ENCODE data around the gene GJD3. TPM values are rescaled to one million over a fixed set of nuclear protein-coding genes. Genes with fewer than 3 reads are reported as not detected.
A peak's percentile ranks its signal among the peaks of the same experiment; 100 is the strongest.

GJD3 gene
- total and polyA plus RNA-seq, 9 of the 15 experiments (the other 6 are each of a cell fraction or from before 2014, with no cell fraction given) = 0.17 to 0.38 TPM; not detected in 7

DNA sequence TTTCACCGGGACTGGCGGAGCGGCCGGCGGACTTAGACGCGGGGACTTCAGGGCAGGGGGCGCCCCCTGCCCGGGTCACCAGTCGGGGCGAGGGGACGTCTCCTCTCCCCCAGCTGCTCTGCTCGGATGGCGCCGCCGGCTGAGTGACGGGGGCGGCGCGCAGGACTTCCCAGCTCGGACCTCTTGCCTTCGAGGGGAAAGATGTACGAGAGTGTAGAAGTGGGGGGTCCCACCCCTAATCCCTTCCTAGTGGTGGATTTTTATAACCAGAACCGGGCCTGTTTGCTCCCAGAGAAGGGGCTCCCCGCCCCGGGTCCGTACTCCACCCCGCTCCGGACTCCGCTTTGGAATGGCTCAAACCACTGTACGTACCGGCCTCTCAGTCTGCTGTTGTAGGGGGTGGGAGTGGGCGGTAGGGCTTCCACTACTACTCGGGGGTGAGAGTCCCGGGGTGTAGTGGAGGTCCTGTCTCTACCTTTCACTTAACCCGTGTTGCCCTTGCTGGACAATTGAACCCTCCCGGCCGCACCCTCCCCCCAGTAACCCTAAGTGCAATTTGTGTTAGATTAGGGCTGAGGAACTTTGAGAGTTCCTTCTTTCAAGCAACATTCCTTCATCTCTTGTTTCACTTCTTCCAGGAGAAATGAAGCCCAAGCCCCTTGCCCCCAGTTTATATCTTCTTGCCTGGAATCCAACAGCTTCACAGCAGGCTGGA, 21.9 kb downstream of the GJD3 start (continued):
- TF ChIP-seq, protein P1, sequence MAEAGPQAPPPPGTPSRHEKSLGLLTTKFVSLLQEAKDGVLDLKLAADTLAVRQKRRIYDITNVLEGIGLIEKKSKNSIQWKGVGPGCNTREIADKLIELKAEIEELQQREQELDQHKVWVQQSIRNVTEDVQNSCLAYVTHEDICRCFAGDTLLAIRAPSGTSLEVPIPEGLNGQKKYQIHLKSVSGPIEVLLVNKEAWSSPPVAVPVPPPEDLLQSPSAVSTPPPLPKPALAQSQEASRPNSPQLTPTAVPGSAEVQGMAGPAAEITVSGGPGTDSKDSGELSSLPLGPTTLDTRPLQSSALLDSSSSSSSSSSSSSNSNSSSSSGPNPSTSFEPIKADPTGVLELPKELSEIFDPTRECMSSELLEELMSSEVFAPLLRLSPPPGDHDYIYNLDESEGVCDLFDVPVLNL (CRISPR knock-in tag; IDR thresholded peaks at IDR 0.05; ENCODE audit: low read depth) = no peak
- TF ChIP-seq ATF7 (IDR thresholded peaks at IDR 0.05) (peak; percentile 45), CCNT2 (IDR thresholded peaks at IDR 0.05; ENCODE audit: borderline replicate concordance, extremely low read depth, insufficient read length, low read depth, low read length) (no peak), TCFL5 (CRISPR knock-in tag; conservative IDR thresholded peaks at IDR 0.05) (no peak), ZBTB7A (IDR thresholded peaks at IDR 0.05; ENCODE audit: borderline replicate concordance, control insufficient read depth, low read depth, low read length) (peak; percentile 60; the same call in 1 of the 2 replicates), CXXC5 (CRISPR knock-in tag; IDR thresholded peaks at IDR 0.05) (no peak), TBL1XR1 (IDR thresholded peaks at IDR 0.05; ENCODE audit: low read length in 2 of 2) (no peak), CEBPB (tag; IDR thresholded peaks at IDR 0.05) (no peak), HEY1 (CRISPR knock-in tag; IDR thresholded peaks at IDR 0.05; ENCODE audit: borderline replicate concordance) (no peak), ZNF780A (CRISPR knock-in tag; IDR thresholded peaks at IDR 0.05) (no peak), PTRF (tag; IDR thresholded peaks at IDR 0.05) (no peak), TAL1 (IDR thresholded peaks at IDR 0.05) (no peak), SMAD1 (IDR thresholded peaks at IDR 0.05; ENCODE audit: low read depth, low read length, partially characterized antibody) (no peak), TEAD4 (IDR thresholded peaks at IDR 0.05; ENCODE audit: low read length) (no peak), TEAD4 (CRISPR knock-in tag; IDR thresholded peaks at IDR 0.05; ENCODE audit: borderline replicate concordance) (no peak), KDM5B (IDR thresholded peaks at IDR 0.05; ENCODE audit: insufficient replicate concordance, low read depth, low read length) (peak; percentile 32), ASH1L (IDR thresholded peaks at IDR 0.05; ENCODE audit: borderline replicate concordance, low read depth, partially characterized antibody) (no peak), HIVEP1 (CRISPR knock-in tag; IDR thresholded peaks at IDR 0.05) (no peak), RBFOX2 (IDR thresholded peaks at IDR 0.05; ENCODE audit: low read depth, low read length) (peak; percentile 31; the same call in 1 of the 2 replicates)
- TF ChIP-seq, protein P2, sequence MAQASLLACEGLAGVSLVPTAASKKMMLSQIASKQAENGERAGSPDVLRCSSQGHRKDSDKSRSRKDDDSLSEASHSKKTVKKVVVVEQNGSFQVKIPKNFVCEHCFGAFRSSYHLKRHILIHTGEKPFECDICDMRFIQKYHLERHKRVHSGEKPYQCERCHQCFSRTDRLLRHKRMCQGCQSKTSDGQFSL (CRISPR knock-in tag; IDR thresholded peaks at IDR 0.05) = no peak
- TF ChIP-seq, protein P2 (tag; IDR thresholded peaks at IDR 0.05) = peak in 1 of 2 experiments; percentile 61; a peak in 1 of 4 replicates
- TF ChIP-seq, protein P3, sequence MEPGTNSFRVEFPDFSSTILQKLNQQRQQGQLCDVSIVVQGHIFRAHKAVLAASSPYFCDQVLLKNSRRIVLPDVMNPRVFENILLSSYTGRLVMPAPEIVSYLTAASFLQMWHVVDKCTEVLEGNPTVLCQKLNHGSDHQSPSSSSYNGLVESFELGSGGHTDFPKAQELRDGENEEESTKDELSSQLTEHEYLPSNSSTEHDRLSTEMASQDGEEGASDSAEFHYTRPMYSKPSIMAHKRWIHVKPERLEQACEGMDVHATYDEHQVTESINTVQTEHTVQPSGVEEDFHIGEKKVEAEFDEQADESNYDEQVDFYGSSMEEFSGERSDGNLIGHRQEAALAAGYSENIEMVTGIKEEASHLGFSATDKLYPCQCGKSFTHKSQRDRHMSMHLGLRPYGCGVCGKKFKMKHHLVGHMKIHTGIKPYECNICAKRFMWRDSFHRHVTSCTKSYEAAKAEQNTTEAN (CRISPR knock-in tag; IDR thresholded peaks at IDR 0.05) = no peak
- TF ChIP-seq, protein P4, sequence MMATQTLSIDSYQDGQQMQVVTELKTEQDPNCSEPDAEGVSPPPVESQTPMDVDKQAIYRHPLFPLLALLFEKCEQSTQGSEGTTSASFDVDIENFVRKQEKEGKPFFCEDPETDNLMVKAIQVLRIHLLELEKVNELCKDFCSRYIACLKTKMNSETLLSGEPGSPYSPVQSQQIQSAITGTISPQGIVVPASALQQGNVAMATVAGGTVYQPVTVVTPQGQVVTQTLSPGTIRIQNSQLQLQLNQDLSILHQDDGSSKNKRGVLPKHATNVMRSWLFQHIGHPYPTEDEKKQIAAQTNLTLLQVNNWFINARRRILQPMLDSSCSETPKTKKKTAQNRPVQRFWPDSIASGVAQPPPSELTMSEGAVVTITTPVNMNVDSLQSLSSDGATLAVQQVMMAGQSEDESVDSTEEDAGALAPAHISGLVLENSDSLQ (IDR thresholded peaks at IDR 0.05) = peak; percentile 56; the same call in 1 of the 2 replicates

Measured in K562 (cell line).